ENCODE measurements around the gene SNCA. TPM values are rescaled to one million over a fixed set of nuclear protein-coding genes. Genes with fewer than 3 reads are reported as not detected.
A peak's percentile ranks its signal among the peaks of the same experiment; 100 is the strongest.

SNCA gene
- total RNA-seq, 1 donor, result 3.5 TPM

DNA sequence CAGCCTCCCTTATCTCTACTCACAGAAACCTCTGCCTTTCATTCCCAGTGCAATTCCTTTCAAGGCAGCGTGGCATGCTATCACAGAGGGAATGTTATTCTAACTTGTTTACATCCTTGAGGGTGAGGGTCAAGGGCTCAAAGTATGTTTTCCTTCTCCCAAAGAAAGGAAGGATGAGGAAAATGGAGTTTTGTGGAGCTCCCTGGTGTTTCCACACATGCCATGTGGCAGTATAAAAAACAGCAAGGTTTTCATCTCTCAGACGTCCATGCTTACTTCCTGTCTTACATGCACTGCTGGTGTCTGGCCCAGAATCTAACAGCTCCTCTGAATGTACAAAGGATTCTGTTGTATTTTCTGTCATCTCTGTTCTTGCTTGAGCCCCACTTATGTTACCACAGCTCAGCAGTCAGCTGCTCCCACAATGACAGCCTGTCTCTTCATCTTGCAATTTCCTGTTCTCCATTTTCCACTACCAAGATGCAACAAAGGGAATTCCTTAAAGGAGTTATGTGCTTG, 128.0 kb downstream of the SNCA start:
- TF ChIP-seq, protein P1, sequence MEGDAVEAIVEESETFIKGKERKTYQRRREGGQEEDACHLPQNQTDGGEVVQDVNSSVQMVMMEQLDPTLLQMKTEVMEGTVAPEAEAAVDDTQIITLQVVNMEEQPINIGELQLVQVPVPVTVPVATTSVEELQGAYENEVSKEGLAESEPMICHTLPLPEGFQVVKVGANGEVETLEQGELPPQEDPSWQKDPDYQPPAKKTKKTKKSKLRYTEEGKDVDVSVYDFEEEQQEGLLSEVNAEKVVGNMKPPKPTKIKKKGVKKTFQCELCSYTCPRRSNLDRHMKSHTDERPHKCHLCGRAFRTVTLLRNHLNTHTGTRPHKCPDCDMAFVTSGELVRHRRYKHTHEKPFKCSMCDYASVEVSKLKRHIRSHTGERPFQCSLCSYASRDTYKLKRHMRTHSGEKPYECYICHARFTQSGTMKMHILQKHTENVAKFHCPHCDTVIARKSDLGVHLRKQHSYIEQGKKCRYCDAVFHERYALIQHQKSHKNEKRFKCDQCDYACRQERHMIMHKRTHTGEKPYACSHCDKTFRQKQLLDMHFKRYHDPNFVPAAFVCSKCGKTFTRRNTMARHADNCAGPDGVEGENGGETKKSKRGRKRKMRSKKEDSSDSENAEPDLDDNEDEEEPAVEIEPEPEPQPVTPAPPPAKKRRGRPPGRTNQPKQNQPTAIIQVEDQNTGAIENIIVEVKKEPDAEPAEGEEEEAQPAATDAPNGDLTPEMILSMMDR (IDR thresholded peaks at IDR 0.05; ENCODE audit: insufficient read depth, low read depth, low read length), result no peak
- H3K4me3 ChIP-seq (ENCODE audit: low read depth, low read length), result no peak overlapping the region
- DNase-seq (ENCODE audit: low read depth), result peak; percentile 83

DNA sequence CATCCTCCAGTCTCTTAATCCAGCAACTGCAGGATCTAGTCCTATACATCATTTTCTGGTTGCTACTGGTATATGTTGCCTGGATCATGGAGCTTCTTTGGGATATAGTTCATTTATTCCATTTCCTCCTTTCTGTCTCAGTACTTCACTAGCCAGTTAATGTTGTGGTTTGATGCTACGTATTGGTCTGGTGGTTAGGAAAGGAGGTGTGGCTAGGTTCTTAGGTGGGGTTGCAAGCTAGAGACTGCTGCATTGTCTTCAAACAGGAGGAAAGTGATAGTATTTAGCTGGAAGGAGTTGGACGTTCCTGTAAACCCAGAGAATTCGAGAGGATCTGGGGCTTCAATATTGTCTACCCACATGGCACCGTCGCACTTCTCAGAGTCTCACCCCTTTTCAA, 129.5 kb downstream of the SNCA start:
- H3K4me3 ChIP-seq (ENCODE audit: low read depth, low read length), result no peak overlapping the region
- TF ChIP-seq, protein P1 (IDR thresholded peaks at IDR 0.05; ENCODE audit: insufficient read depth, low read depth, low read length), result no peak
- no peak for DNase-seq (ENCODE audit: low read depth)

DNA sequence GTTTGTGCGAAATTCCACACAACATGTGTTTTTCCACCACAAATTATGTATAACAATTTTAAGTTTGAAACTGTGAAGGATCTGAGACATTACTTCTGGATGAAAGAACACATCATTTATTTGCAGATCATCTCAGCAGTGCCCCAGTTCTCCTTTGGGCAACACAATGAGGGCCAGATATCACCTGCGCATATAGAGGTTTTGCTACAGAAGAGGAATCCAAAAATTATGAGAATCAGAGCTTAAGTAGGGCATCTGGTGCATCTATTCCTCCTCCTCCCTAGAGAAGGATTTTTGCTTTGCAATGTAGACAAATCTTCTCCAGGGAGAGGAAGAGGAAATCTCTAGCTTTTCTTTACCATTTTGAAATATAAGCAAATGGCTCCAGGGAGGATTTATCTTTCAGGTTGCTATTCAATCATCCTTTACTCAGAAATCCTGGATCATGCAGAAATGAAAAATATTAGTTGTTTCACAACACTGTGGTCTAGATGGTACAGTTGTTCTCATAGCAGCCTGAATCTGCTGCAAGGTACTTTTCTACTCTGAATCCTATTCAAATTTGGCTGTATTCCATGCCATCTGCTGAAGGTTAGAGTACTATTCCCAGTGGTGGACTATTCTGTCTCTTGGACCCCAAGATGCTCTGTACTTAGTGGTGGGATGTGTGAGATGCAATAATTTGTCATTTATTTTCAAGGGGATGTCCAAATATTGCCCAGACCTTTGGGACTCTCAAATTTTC, 132.1 kb downstream of the SNCA start:
- TF ChIP-seq, protein P1 (IDR thresholded peaks at IDR 0.05; ENCODE audit: insufficient read depth, low read depth, low read length), result no peak
- no peak for DNase-seq (ENCODE audit: low read depth)
- no peak overlapping the region for H3K4me3 ChIP-seq (ENCODE audit: low read depth, low read length)

- no peak overlapping the region for H3K4me3 ChIP-seq (ENCODE audit: low read depth, low read length)
- TF ChIP-seq, protein P1 (IDR thresholded peaks at IDR 0.05; ENCODE audit: insufficient read depth, low read depth, low read length), result no peak
- DNase-seq (ENCODE audit: low read depth), result no peak
These were observed 133.0 kb downstream of the SNCA start for GRCh38 chr4:89703829-89704590.

DNA sequence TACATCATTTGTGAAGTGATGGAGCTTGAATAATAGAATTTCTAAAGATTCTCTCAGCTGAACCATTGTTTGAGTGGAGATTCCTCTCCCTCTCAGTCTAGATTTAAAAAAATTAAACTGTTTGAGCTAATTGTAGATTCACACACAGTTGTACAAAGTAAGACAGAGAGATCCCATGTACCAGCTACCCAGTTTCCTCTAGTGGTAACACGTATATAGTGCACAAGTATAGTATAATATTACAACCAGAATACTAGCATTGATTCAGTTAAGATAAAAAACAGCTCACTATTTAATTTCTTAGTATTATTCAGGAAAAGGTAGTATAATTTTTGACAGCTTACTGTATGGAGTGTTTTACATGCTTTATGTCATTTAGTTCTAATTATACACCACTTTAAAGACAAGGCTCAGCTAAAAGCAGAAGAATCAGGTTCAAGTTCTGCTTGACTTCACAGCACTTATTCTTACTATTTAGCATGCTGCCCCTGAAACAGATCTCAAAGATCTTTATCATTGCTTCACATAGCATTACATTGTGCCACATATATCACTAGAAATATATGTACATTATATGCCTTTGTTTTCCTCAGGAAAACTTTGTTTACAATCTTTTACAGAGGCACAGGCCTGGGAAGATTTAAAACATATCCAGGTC, 136.1 kb downstream of the SNCA start:
- TF ChIP-seq, protein P1 (IDR thresholded peaks at IDR 0.05; ENCODE audit: insufficient read depth, low read depth, low read length), result no peak
- DNase-seq (ENCODE audit: low read depth), result no peak
- H3K4me3 ChIP-seq (ENCODE audit: low read depth, low read length), result no peak overlapping the region

DNA sequence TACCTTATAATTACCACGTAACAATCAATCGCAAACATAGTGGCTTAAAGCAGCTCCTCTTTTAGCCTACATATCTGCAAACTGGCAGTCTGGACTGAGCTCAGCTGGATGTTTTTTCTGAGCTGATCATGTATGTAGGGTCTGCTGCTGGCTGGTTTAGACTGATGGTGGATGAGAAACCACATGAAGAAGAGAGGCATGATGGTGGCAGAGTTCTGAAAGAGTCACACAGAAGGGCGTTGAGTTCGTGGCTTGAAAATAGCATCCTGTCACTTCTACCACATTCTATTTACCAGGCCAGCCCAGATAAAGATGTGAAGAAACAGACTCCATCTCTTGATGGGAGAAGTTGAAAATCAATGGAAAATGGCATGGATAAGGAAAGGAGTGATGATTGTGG, 151.3 kb downstream of the SNCA start:
- no peak overlapping the region for H3K4me3 ChIP-seq (ENCODE audit: low read depth, low read length)
- TF ChIP-seq, protein P1 (IDR thresholded peaks at IDR 0.05; ENCODE audit: insufficient read depth, low read depth, low read length), result no peak
- DNase-seq (ENCODE audit: low read depth), result no peak
